AG10803 (cell line): Measurements from ENCODE around the gene INTS14.

Experiments
- DNase-seq: peaks from one replicate; pipeline ENCODE4 v3.0.0; 2010; ENCODE audit warnings: low read depth
- H3K4me3 ChIP-seq: 2 replicates; pipeline ENCODE4 v1.5.1; 2011; ENCODE audit warnings: mild to moderate bottlenecking, low read length, control low read depth
- CTCF ChIP-seq: conservative IDR thresholded peaks from 2 replicates; pipeline ENCODE4 v1.5.1; 2011; ENCODE audit warnings: mild to moderate bottlenecking, low read length, control low read depth, inconsistent platforms

The INTS14 gene

DNA sequence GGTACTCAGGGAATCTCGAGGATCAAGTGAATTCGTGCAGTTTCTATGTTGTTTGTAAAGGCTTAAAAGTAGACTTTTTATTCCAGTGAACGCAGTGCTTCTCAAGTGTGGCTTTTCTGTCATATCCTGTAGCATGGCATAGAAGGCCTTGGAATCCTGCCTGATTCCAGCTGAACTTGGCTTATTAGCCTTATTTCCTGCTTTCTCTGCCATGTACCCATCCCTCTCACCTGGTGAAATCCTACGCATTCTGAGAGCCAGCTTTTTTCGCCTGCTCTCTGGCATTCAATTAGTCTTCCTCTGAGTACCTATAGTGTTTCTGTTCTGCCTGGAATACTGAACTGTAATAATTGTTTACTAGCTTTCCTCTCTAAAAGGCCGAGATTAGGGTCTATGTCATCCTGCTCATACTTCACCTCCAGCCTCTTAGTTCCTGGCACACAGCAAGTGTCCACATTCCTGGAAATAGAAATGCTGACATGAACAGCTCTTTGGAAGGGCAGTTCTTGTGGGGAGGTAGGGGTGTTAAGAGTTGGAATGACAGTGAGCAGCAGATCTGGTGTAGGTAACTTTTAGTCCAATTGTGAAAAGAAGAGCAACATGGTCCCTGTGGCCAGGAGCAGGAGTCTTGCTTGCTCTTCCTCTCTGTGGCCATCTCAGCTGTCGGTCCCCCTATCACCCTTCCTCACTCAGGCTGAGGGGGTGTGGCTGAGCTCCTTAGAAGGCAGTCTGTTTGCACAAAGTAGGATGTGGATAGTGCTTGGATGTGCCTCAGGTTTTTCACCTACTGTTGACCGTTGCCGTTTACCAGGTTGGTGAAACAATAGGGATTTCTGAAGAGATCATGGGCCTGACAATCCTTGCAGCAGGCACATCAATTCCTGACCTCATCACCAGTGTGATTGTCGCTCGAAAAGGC, 41.2 kb upstream of the INTS14 start:
- H3K4me3 ChIP-seq, result no peak overlapping the region
- DNase-seq, result no peak
- no peak for TF ChIP-seq CTCF

- H3K4me3 ChIP-seq, result no peak overlapping the region
- DNase-seq, result no peak
- TF ChIP-seq CTCF, result no peak
Observed at GRCh38 chr15:65651042-65651322, 40.1 kb upstream of the INTS14 start.

- no peak for TF ChIP-seq CTCF
- no peak for DNase-seq
- no peak overlapping the region for H3K4me3 ChIP-seq
Observed at GRCh38 chr15:65650312-65651041, 39.5 kb upstream of the INTS14 start.

DNA sequence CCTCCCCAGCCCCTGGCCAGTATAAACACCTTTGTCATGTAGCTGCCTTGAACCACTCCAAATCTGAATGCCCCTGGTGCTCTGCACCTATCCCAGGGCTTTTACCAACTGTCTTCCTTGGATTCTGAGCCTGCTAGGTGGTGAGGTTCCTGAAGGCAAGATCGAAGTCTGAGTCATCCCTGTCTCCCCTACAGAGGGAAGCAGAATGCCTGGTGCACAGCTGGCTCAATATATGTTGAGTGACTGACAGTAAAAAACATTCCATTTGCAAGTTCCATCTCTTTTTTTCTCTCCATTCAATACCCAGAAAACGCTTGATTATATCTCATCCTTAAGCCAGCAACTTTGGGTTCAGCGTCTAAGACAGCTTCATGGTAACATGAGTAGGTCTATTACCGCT, 35.6 kb upstream of the INTS14 start:
- peak; percentile 20 for DNase-seq
- H3K4me3 ChIP-seq, result no peak overlapping the region
- no peak for TF ChIP-seq CTCF

DNA sequence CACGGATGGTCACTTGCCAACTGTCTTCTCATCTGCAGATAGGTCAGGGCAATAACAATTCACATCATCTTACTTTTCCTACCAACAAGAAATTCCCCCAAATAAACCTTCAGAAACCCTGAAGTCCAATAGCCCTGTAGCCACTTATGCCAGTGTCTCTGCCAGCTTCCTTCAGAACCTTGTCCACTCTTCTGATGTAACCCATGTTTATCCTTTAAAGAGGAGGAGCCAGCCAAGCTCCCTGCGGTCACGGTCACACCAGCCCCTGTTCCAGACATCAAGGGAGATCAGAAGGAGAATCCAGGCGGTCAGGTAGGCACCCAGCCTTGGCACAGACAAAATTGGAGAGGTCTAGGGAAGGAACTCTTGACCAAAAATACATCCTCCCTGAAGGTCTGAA, 34.5 kb upstream of the INTS14 start:
- no peak for DNase-seq
- H3K4me3 ChIP-seq, result no peak overlapping the region
- no peak for TF ChIP-seq CTCF

DNA sequence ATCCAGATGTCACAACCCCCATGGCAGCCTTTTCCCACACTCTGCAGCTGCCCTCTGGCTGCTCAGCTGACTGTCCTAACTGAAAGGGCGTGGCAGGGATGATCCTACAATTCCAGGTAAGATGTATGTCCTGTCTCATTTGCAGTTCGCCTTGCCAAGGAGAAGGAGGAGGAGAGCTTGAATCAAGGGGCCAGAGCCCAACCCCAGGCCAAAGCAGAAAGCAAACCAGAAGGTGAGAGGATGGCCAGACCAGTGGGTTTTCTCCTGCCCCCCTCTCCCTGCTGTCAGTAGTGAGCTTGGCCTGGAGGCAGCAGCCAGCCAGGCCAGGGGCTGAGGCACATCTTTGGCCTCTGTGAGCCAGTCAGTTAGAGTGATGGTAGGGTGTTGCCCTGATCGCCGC, 33.4 kb upstream of the INTS14 start:
- no peak for DNase-seq
- no peak for TF ChIP-seq CTCF
- H3K4me3 ChIP-seq, result no peak overlapping the region

- no peak for TF ChIP-seq CTCF
- no peak for DNase-seq
- H3K4me3 ChIP-seq, result no peak overlapping the region
Observed at GRCh38 chr15:65642594-65642993, 31.7 kb upstream of the INTS14 start.
